ENCODE results near the gene MBD1. TPM values are rescaled to one million over a fixed set of nuclear protein-coding genes. Genes with fewer than 3 reads are reported as not detected.
"Not testable (repeated sequence)": the region's sequence is repeated elsewhere in the genome, so short reads cannot be mapped to it uniquely, and the experiment has no call there.

Gene MBD1
- total RNA-seq, 1 experiment from 2014 or later: 28.2 TPM

DNA sequence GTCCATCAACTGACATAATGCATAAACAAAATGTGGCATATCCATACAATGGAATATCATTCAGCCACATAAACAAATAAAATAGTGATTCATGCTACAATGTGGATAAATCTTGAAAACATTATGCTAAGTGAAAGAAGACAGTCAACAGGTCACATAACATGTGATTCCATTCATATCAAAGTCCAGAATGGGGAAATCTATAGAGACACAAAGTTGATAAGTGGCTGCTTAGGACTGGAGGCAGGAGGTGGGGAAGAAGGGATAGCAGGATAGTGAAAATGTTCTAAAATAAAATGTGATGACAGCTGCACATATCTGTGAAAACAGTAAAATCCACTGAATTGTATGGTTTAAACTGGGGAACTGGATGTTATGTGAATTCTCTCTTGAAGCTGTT lies 33.8 kb downstream of the MBD1 start:
- Histone ChIP-seq H3K9me3 (no peaks in the 10 kb centered on the region), H3K27me3 (no peaks in the 10 kb centered on the region), H3K36me3 (no peaks in the 10 kb centered on the region), H3K4me3 (no peak overlapping the region)
- DNase-seq: no peak

DNA sequence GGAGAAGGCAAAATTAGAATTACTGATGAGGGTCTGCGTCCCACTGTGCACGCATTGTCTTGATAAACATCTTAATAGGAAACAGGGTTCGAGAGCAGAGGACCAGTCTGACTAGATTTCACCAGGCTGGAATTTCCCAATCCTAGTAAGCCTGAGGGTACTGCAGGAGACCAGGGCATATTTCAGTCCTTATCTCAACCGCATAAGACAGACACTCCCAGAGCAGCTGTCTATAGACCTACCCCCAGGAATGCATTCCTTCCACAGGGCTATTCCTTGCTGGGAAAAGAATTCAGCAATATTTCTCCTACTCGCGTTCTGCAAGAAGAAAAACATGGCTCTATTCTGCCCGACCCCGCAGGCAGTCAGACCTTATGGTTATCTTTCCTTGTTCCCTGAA lies 39.6 kb downstream of the MBD1 start:
- not testable (repeated sequence) for H3K36me3 ChIP-seq, H3K27me3 ChIP-seq, DNase-seq

DNA sequence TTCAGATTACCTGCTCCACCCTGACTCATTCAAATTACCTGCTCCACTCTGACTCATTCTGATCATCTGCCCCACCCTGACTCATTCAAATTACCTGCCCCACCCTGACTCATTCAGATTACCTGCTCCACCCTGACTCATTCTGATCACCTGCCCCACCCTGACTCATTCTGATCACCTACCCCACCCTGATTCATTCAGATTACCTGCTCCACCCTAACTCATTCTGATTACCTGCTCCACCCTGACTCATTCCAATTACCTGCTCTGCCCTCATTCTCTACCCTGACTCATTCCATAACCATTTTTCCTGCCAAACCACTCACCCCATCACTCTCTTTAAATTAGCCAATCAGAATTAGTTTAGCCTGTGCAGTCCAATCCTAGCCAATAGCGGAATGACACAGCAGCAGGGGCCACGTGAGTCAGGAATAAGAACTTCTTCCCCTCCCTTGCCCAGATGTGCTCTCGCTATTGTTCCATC lies 41.2 kb downstream of the MBD1 start:
- peak; percentile 9 for DNase-seq
- Histone ChIP-seq H3K27me3 (no peaks in the 10 kb centered on the region), H3K4me3 (no peak overlapping the region), H3K36me3 (no peaks in the 10 kb centered on the region), H3K9me3 (0 out of 2 replicates have a peak, but pooled peaks cover 1% of the 10 kb centered on the region)

More for the DNA sequence above, 39.6 kb downstream of the MBD1 start:
- not testable (repeated sequence) for H3K4me3 ChIP-seq, H3K9me3 ChIP-seq

DNA sequence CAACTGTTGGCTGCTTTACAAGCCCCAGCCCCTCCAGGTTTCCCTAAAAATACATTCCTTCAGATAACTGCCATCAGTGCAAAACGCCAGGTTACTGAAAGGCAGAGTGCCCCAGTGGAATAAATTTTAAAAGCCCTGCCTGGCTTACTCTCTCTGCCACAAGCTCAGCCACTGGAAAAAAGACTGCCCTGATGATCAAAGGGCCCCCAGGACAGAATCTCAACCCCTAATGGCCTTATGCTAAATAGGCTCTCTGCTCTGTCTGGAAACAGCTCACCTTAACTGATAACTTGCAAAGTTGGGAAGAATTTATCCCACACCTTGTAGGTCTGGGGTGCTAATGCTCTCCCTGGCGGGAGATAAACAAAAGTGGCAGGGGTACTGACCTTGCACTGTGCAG lies 48.9 kb downstream of the MBD1 start:
- Histone ChIP-seq H3K36me3 (no peaks in the 10 kb centered on the region), H3K4me3 (no peak overlapping the region), H3K27me3 (no peaks in the 10 kb centered on the region), H3K9me3 (no peaks in the 10 kb centered on the region)
- DNase-seq: no peak

DNA sequence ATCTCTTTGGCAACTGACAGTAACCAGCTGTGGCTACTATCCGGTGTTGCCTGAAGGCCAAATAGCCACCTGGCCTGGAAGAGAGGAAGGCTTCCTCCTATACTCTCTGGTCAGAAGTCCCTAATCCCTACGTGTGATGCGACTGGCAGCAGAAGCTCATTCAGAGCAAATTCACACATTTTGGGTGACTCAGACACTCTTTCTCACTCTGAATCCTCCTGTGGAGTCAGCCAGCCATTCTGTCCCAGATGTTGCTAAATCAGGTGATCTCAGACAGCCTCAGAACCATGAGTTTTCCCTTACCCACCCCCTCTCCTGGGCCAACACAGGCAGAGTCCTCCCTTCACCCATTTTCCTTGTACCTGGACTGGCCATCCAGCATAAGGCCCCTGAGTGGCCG lies 49.7 kb downstream of the MBD1 start:
- peak; percentile 5 for DNase-seq
- no peaks in the 10 kb centered on the region for H3K9me3 ChIP-seq
- H3K27me3 ChIP-seq: no peaks in the 10 kb centered on the region
- H3K36me3 ChIP-seq: no peaks in the 10 kb centered on the region
- H3K4me3 ChIP-seq: no peak overlapping the region

DNA sequence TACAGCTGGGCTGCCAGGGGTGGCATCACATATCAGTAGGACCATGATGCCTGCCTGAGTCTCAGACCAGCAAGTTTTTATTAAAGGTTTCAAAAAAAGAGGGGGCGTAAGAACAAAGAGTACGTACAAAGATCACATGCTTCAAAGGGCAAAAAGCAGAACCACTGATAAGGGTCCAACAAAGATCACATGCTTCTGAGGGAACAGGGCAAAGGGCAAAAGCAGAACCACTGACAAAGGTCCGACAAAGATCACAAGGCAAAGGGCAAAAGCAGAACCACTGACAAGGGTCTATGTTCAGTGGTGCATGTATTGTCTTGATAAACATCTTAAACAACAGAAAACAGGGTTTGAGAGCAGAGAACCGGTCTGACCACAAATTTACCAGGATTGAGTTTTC lies 61.1 kb downstream of the MBD1 start:
- H3K4me3 ChIP-seq, H3K9me3 ChIP-seq, H3K36me3 ChIP-seq, DNase-seq, H3K27me3 ChIP-seq: not testable (repeated sequence)

Other genes with a start within 250 kb of the MBD1 start
- 8.8 and 31.6 TPM in 2 replicates for gene MYO5B, start 86.4 kb downstream of the MBD1 start, total RNA-seq (2014; rRNA removed; shearing (Covaris generic); ENCODE audit: low replicate concordance)
- gene CFAP53, start 15.0 kb downstream of the MBD1 start, total RNA-seq (2014; rRNA removed; shearing (Covaris generic); ENCODE audit: low replicate concordance): not detected in 2 replicates
- 39.0 and 59.3 TPM in 2 replicates for gene CXXC1, start 6.2 kb upstream of the MBD1 start, total RNA-seq (2014; rRNA removed; shearing (Covaris generic); ENCODE audit: low replicate concordance)
- gene SKA1, start 93.5 kb upstream of the MBD1 start, total RNA-seq (2014; rRNA removed; shearing (Covaris generic); ENCODE audit: low replicate concordance): 33.2 and 42.0 TPM in 2 replicates